Activated naive CD8-positive, alpha-beta T cell treated with anti-CD3 and anti-CD28 coated beads for 36 hours (primary cell): Measurements from ENCODE around the gene CDH12. TPM values are rescaled to one million over a fixed set of nuclear protein-coding genes. Genes with fewer than 3 reads are reported as not detected.

Source experiments
- DNase-seq: peaks from one replicate; pipeline ENCODE4 v3.0.0; 2021
- H3K27ac Mint-ChIP-seq: one replicate; pipeline ENCODE4 v1.8.0; 2022; ENCODE audit warnings: mild to moderate bottlenecking, moderate library complexity, mixed read lengths
- H3K27me3 Mint-ChIP-seq: one replicate; pipeline ENCODE4 v1.8.0; 2022; ENCODE audit warnings: mild to moderate bottlenecking, mixed read lengths
- H3K36me3 Mint-ChIP-seq: one replicate; pipeline ENCODE4 v1.8.0; 2021; ENCODE audit warnings: mild to moderate bottlenecking, mixed read lengths
- H3K4me1 Mint-ChIP-seq: one replicate; pipeline ENCODE4 v1.8.0; 2021; ENCODE audit warnings: mixed read lengths
- H3K4me3 Mint-ChIP-seq: one replicate; pipeline ENCODE4 v1.8.0; 2022; ENCODE audit warnings: mild to moderate bottlenecking, moderate library complexity, mixed read lengths
- H3K9me3 Mint-ChIP-seq: one replicate; pipeline ENCODE4 v1.8.0; 2022; ENCODE audit warnings: mixed read lengths
- total RNA-seq, 2 experiments: library from RNA; stranded (reverse); gene quantifications; one replicate each; pipeline ENCODE4 v1.2.3, GENCODE V29; 2021

CDH12 gene
- total RNA-seq, 2 experiments from 2014 or later: not detected

- no peaks in the 10 kb centered on the region for H3K27me3 Mint-ChIP-seq
- no peaks in the 10 kb centered on the region for H3K36me3 Mint-ChIP-seq
- H3K9me3 Mint-ChIP-seq: peaks cover 2% of the 10 kb centered on the region
- H3K4me1 Mint-ChIP-seq: no peaks in the 10 kb centered on the region
- no peak for DNase-seq
- no peak overlapping the region for H3K4me3 Mint-ChIP-seq
- no peak overlapping the region for H3K27ac Mint-ChIP-seq
These were observed 259.6 kb downstream of the CDH12 start for GRCh38 chr5:22593592-22593991.

GRCh38 chr5:22591461-22591860 is 261.7 kb downstream of the CDH12 start:
- Mint-ChIP-seq H3K4me3 (no peak overlapping the region), H3K4me1 (no peaks in the 10 kb centered on the region), H3K36me3 (no peaks in the 10 kb centered on the region), H3K27me3 (no peaks in the 10 kb centered on the region), H3K27ac (no peak overlapping the region), H3K9me3 (peaks cover 2% of the 10 kb centered on the region)
- no peak for DNase-seq

GRCh38 chr5:22590677-22591268 is 262.4 kb downstream of the CDH12 start:
- no peaks in the 10 kb centered on the region for H3K27me3 Mint-ChIP-seq
- H3K4me1 Mint-ChIP-seq: no peaks in the 10 kb centered on the region
- peaks cover 2% of the 10 kb centered on the region for H3K9me3 Mint-ChIP-seq
- no peaks in the 10 kb centered on the region for H3K36me3 Mint-ChIP-seq
- no peak overlapping the region for H3K27ac Mint-ChIP-seq
- DNase-seq: no peak
- no peak overlapping the region for H3K4me3 Mint-ChIP-seq

GRCh38 chr5:22577711-22578110 is 275.4 kb downstream of the CDH12 start:
- H3K27me3 Mint-ChIP-seq: no peaks in the 10 kb centered on the region
- peaks cover 2% of the 10 kb centered on the region for H3K36me3 Mint-ChIP-seq
- H3K4me3 Mint-ChIP-seq: no peak overlapping the region

GRCh38 chr5:22577006-22577405 is 276.1 kb downstream of the CDH12 start:
- DNase-seq: no peak
- Mint-ChIP-seq H3K4me1 (no peaks in the 10 kb centered on the region), H3K9me3 (peaks cover 3% of the 10 kb centered on the region), H3K27me3 (no peaks in the 10 kb centered on the region), H3K27ac (no peak overlapping the region), H3K4me3 (no peak overlapping the region), H3K36me3 (peaks cover 2% of the 10 kb centered on the region)

More at GRCh38 chr5:22577711-22578110, 275.4 kb downstream of the CDH12 start:
- Mint-ChIP-seq H3K9me3 (peaks cover 3% of the 10 kb centered on the region), H3K27ac (no peak overlapping the region), H3K4me1 (no peaks in the 10 kb centered on the region)
- no peak for DNase-seq

- no peak for DNase-seq
- no peaks in the 10 kb centered on the region for H3K4me1 Mint-ChIP-seq
- H3K36me3 Mint-ChIP-seq: peaks cover 2% of the 10 kb centered on the region
- no peaks in the 10 kb centered on the region for H3K27me3 Mint-ChIP-seq
- no peak overlapping the region for H3K4me3 Mint-ChIP-seq
- H3K27ac Mint-ChIP-seq: no peak overlapping the region
- H3K9me3 Mint-ChIP-seq: peaks cover 1% of the 10 kb centered on the region
These were observed 280.2 kb downstream of the CDH12 start for GRCh38 chr5:22572941-22573340.

GRCh38 chr5:22567983-22568382 is 285.2 kb downstream of the CDH12 start:
- no peaks in the 10 kb centered on the region for H3K27me3 Mint-ChIP-seq
- H3K9me3 Mint-ChIP-seq: peaks cover 1% of the 10 kb centered on the region
- DNase-seq: no peak
- no peaks in the 10 kb centered on the region for H3K4me1 Mint-ChIP-seq
- no peaks in the 10 kb centered on the region for H3K36me3 Mint-ChIP-seq
- no peak overlapping the region for H3K4me3 Mint-ChIP-seq
- H3K27ac Mint-ChIP-seq: no peak overlapping the region

- Mint-ChIP-seq H3K27ac (no peak overlapping the region), H3K4me3 (no peak overlapping the region), H3K36me3 (no peaks in the 10 kb centered on the region), H3K9me3 (peaks cover 4% of the 10 kb centered on the region), H3K4me1 (no peaks in the 10 kb centered on the region), H3K27me3 (no peaks in the 10 kb centered on the region)
- DNase-seq: no peak
These were observed 293.0 kb downstream of the CDH12 start for GRCh38 chr5:22560147-22560546.

GRCh38 chr5:22557251-22557650 is 295.9 kb downstream of the CDH12 start:
- H3K36me3 Mint-ChIP-seq: no peaks in the 10 kb centered on the region
- H3K27ac Mint-ChIP-seq: no peak overlapping the region
- H3K4me3 Mint-ChIP-seq: no peak overlapping the region
- peaks cover 4% of the 10 kb centered on the region for H3K9me3 Mint-ChIP-seq
- H3K27me3 Mint-ChIP-seq: no peaks in the 10 kb centered on the region
- no peaks in the 10 kb centered on the region for H3K4me1 Mint-ChIP-seq
- no peak for DNase-seq

GRCh38 chr5:22554475-22554874 is 298.7 kb downstream of the CDH12 start:
- DNase-seq: no peak
- Mint-ChIP-seq H3K9me3 (peaks cover 2% of the 10 kb centered on the region), H3K4me3 (no peak overlapping the region), H3K27me3 (no peaks in the 10 kb centered on the region), H3K4me1 (no peaks in the 10 kb centered on the region), H3K36me3 (no peaks in the 10 kb centered on the region), H3K27ac (no peak overlapping the region)

- H3K4me1 Mint-ChIP-seq: no peaks in the 10 kb centered on the region
- DNase-seq: no peak
- no peak overlapping the region for H3K4me3 Mint-ChIP-seq
- H3K9me3 Mint-ChIP-seq: no peaks in the 10 kb centered on the region
- H3K27ac Mint-ChIP-seq: no peak overlapping the region
- no peaks in the 10 kb centered on the region for H3K27me3 Mint-ChIP-seq
- no peaks in the 10 kb centered on the region for H3K36me3 Mint-ChIP-seq
These were observed 303.1 kb downstream of the CDH12 start for GRCh38 chr5:22549876-22550671.

GRCh38 chr5:22542340-22542739 is 310.8 kb downstream of the CDH12 start:
- Mint-ChIP-seq H3K27me3 (no peaks in the 10 kb centered on the region), H3K27ac (no peak overlapping the region), H3K4me1 (no peaks in the 10 kb centered on the region), H3K9me3 (no peaks in the 10 kb centered on the region), H3K36me3 (no peaks in the 10 kb centered on the region), H3K4me3 (no peak overlapping the region)
- DNase-seq: no peak

GRCh38 chr5:22541037-22541436 is 312.1 kb downstream of the CDH12 start:
- no peaks in the 10 kb centered on the region for H3K36me3 Mint-ChIP-seq
- H3K27ac Mint-ChIP-seq: no peak overlapping the region
- no peaks in the 10 kb centered on the region for H3K4me1 Mint-ChIP-seq
- DNase-seq: no peak
- H3K4me3 Mint-ChIP-seq: no peak overlapping the region
- no peaks in the 10 kb centered on the region for H3K9me3 Mint-ChIP-seq
- H3K27me3 Mint-ChIP-seq: no peaks in the 10 kb centered on the region

- no peak for DNase-seq
- no peaks in the 10 kb centered on the region for H3K9me3 Mint-ChIP-seq
- H3K4me1 Mint-ChIP-seq: no peaks in the 10 kb centered on the region
- H3K4me3 Mint-ChIP-seq: no peak overlapping the region
- no peaks in the 10 kb centered on the region for H3K36me3 Mint-ChIP-seq
- H3K27me3 Mint-ChIP-seq: no peaks in the 10 kb centered on the region
- no peak overlapping the region for H3K27ac Mint-ChIP-seq
These were observed 313.4 kb downstream of the CDH12 start for GRCh38 chr5:22539762-22540161.

- H3K9me3 Mint-ChIP-seq: no peaks in the 10 kb centered on the region
- no peaks in the 10 kb centered on the region for H3K36me3 Mint-ChIP-seq
- no peak for DNase-seq
- no peaks in the 10 kb centered on the region for H3K4me1 Mint-ChIP-seq
- H3K27me3 Mint-ChIP-seq: no peaks in the 10 kb centered on the region
- H3K4me3 Mint-ChIP-seq: no peak overlapping the region
- no peak overlapping the region for H3K27ac Mint-ChIP-seq
These were observed 321.2 kb downstream of the CDH12 start for GRCh38 chr5:22531986-22532385.

GRCh38 chr5:22521521-22521920 is 331.6 kb downstream of the CDH12 start:
- Mint-ChIP-seq H3K9me3 (peaks cover 3% of the 10 kb centered on the region), H3K4me3 (no peak overlapping the region), H3K4me1 (no peaks in the 10 kb centered on the region), H3K27ac (no peak overlapping the region), H3K36me3 (no peaks in the 10 kb centered on the region), H3K27me3 (no peaks in the 10 kb centered on the region)
- no peak for DNase-seq
